ENCODE data around the gene ATXN2L.

- no peak for TF ChIP-seq EZH2phosphoT487 (IDR thresholded peaks at IDR 0.05; ENCODE audit: borderline replicate concordance, low read depth)
- no peak for TF ChIP-seq NFIC (IDR thresholded peaks at IDR 0.05; ENCODE audit: borderline replicate concordance)
- TF ChIP-seq EP300 (IDR thresholded peaks at IDR 0.05; ENCODE audit: borderline replicate concordance in 1 of 2, low read depth in 1 of 2, low read length in 1 of 2) = no peak
- no peak for TF ChIP-seq USF1 (IDR thresholded peaks at IDR 0.05; ENCODE audit: borderline replicate concordance, low read depth)
- TF ChIP-seq CTCF (IDR thresholded peaks at IDR 0.05) = no peak
- no peak for TF ChIP-seq POLR2AphosphoS5 (IDR thresholded peaks at IDR 0.05; ENCODE audit: low read depth, low read length)
- no peak for TF ChIP-seq RCOR1 (IDR thresholded peaks at IDR 0.05; ENCODE audit: low read length)
- TF ChIP-seq MXI1 (IDR thresholded peaks at IDR 0.05; ENCODE audit: low read depth, low read length) = no peak
- no peak for TF ChIP-seq RFX5 (IDR thresholded peaks at IDR 0.05; ENCODE audit: low read length)
- no peak for TF ChIP-seq GABPA (IDR thresholded peaks at IDR 0.05; ENCODE audit: low read depth)
- TF ChIP-seq FOXM1 (IDR thresholded peaks at IDR 0.05; ENCODE audit: low read depth) = no peak
- no peak for TF ChIP-seq TCF12 (IDR thresholded peaks at IDR 0.05)
These were observed 13.9 kb downstream of the ATXN2L start for GRCh38 chr16:28836761-28837064.
